ENCODE results near the gene SLC10A2.
"Not testable (repeated sequence)": the region's sequence is repeated elsewhere in the genome, so short reads cannot be mapped to it uniquely, and the experiment has no call there.

Gene SLC10A2, protein sequence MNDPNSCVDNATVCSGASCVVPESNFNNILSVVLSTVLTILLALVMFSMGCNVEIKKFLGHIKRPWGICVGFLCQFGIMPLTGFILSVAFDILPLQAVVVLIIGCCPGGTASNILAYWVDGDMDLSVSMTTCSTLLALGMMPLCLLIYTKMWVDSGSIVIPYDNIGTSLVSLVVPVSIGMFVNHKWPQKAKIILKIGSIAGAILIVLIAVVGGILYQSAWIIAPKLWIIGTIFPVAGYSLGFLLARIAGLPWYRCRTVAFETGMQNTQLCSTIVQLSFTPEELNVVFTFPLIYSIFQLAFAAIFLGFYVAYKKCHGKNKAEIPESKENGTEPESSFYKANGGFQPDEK

DNA sequence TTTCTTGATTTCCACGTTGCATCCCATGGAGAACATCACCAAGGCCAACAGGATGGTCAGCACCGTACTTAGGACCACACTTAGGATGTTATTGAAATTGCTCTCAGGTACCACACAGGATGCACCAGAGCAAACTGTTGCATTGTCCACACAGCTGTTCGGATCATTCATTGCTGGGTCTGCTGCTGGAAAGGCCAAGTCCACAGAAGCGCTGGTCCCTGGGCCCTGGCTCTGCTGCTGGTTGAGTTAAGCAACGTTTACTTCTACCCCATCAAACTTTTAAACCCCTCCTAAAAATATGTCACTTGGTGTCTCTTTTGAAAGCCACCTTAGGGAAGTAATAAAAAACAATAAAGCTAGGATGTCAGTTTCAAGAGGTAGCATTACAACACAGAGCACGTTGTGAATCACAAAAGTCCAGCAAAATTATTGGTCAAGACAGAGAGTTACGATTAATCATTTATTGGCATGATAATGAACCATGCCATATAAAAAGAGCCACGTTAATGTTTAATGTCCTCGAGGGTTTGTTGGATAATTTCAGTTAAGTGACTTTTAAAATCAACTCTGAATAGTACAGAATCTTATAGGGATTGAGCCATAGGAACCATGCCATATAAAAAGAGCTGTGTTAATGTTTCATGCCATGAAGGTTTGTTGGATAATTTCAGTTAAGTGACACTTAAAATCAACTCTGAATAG is at the start of gene SLC10A2:
Gene SLC10A2, minus strand, starts transcription at position 339 of the 702 bp plus-strand sequence. Its CDS starts 168 bp downstream, at position 171.
- DNase-seq = no peak

DNA sequence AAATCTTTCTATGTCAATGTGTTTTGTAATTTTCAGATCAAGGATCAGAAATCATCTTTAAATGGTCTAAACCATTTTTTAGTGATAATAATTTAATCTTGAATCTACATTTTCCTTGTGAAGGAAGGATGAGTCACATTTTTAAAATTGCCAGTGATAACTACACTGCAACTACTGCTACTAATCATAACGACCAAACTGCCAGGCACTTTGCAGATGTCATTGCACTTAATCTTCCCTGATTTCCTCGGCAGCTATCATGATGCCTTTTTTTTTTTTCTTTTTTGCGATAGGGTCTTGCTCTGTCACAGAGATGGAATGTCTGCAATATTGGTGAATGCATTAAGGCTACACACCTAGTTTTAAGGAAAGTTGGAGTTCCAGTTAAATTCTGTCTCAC is 41.4 kb upstream of the SLC10A2 start:
- DNase-seq = no peak

- no peak for DNase-seq
These were observed 38.1 kb upstream of the SLC10A2 start for GRCh38 chr13:103104340-103104739.

- DNase-seq = not testable (repeated sequence)
These were observed 37.2 kb upstream of the SLC10A2 start for GRCh38 chr13:103103456-103103855.

- no peak for DNase-seq
These were observed 36.3 kb upstream of the SLC10A2 start for GRCh38 chr13:103102482-103102881.

GRCh38 chr13:103101901-103102300 is 35.7 kb upstream of the SLC10A2 start:
- no peak for DNase-seq

DNA sequence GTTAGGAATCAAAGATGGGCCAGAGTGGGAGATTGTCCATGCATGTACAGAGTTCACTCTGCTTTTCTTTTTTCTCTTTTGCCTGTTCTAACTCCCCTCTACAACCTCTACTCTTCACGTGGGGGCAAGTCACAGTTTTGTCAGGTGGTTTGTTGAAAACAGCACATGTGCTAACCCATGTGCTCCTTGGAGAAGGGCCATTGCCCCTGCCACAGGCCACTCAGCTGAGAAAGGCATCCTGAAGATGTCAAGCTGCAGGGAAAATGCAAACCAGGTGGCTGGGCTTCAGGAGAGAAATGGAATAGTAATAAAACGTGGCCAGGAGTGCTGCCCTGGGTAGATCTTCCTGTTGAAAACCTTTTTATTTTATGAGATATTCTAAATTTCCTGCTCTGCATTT is 35.3 kb upstream of the SLC10A2 start:
- DNase-seq = no peak

DNA sequence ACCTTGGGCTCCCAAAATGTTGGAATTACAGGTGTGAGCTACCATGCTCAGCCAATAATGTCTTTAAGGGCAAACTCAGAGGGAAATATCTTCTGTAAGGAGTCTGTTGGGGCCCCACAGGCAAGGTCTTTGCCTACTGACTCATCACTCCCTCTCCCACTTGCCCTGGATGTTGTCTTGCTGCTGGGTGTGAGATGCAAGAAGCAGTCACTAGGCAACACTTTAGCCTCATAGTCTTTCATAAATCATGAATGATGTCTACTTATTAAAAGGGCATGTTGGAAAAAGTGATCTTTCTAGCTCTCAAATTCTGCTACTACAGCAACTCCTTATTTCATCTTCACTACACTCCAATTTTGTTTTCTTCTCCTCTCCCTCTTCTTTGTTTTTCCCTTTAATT is 34.6 kb upstream of the SLC10A2 start:
- no peak for DNase-seq

GRCh38 chr13:103099722-103100293 is 33.6 kb upstream of the SLC10A2 start:
- DNase-seq = no peak

GRCh38 chr13:103098535-103098934 is 32.3 kb upstream of the SLC10A2 start:
- no peak for DNase-seq

- no peak for DNase-seq
These were observed 31.2 kb upstream of the SLC10A2 start for GRCh38 chr13:103097366-103097928.

GRCh38 chr13:103093649-103094048 is 27.4 kb upstream of the SLC10A2 start:
- not testable (repeated sequence) for DNase-seq

- DNase-seq = no peak
These were observed 21.1 kb upstream of the SLC10A2 start for GRCh38 chr13:103087275-103087674.

DNA sequence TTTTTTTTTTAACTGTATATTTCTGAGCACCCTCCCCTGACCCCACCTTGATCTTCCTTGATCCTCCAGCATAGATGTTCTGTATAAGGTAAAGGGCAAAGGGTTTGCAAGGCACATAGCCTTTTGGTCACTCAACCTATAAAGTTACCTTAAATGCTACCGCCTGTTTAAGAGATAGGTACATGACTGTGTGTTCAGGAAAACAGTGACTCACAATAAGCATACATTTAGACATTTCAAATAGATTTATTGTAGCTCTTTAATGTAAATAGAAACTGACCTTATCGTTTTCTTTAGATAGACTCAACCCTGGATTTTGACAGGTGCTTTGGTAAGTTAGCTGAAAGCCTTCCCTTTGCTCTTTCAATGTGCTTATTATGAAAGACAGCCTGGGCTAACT is 15.2 kb upstream of the SLC10A2 start:
- DNase-seq = no peak

DNA sequence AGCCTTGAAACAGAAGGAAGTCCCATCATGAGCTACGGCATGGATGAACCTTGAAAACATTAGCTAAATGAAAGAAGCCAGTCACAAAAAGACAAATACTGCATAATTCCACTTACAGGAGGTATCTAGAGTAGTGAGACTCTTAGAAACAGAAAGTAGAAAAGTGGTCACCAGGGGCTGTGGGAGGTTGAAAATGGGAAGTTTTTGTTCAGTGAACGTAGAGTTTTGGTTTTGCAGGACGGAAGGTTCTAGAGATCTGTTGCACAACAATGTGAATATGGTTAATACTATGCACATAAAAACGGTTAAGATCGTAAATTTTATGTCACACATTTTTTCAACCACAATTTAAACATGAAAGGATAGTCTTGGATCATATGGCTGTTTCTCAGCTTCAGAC is 11.9 kb upstream of the SLC10A2 start:
- DNase-seq = no peak

DNA sequence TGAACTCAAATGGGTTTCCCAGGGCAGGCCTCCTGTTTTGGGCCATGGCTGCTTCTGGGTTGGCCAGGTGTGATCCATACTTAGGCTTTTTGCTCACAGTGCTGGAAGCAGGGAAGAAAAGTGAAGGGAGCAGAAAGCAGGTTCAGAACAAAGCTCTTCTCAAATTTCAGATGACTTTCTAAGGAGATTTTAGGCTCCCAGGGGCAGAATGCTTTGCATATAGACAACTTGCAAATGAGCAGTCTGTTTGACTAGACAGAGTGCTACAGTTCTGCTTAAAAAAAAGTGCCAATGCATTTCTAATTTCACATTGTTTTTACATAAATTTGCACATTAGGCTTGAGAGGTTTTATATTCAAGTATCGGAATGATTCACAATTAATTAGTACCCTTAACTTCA is 2.6 kb upstream of the SLC10A2 start:
- DNase-seq = no peak

DNA sequence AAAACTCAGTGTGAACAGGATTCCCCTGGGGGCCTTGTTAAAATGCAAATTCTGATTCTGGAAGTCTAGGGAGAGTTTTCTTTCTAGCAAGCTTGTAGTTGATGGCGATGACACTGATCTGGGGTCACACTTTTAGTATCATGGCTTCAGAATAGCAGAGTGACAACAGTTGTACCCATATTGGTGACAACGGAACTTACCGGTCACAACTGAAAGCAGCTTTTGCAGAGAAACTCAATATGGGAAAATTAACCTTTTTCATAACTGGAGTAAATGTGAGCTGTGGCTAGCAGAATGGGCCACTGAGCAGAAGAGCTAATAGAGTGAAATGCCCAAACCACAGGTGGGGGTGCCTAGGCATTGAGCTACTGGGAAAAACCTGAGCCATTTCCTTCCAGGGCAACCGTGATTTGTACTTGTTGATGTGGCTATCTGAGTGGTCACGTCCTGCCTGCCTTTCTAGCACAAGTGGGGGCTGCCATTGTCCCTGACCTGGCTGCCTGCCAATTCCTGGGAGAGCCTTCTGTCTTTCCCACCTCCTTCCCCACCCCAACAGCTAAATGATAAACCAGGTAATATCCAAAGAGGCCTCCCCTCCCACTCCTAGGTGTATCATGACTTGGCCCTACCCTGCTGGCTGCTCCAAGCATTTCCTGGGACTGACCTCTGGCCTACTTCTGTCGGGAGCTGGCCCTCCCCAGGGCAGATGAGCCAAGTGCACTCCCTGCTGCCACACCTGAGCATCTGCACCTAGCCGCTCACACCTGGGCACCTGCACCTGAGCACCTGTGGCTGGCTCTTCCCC is 1.7 kb upstream of the SLC10A2 start:
- no peak for DNase-seq

GRCh38 chr13:103066781-103067345 is 646 bp upstream of the SLC10A2 start:
- no peak for DNase-seq

DNA sequence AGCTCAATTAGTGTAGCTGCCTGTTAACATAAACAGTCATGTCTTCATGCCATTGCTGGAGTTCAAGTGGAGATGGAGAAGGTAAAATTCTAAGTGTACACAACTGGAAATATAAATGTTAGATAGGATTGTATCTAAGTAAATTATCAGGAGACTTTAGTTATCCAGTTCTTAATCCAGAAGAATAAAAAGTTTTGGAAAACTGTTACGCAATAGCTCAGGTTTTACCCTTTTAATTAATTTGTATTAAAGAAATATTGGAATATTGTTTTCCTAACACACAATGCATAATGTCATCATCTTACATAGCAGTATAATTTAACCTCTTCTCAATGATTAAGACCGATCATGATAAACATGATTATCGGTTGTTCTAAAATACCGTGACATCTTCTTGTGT is 2.8 kb downstream of the SLC10A2 start:
- no peak for DNase-seq

GRCh38 chr13:103062079-103062478 is 4.1 kb downstream of the SLC10A2 start:
- no peak for DNase-seq

DNA sequence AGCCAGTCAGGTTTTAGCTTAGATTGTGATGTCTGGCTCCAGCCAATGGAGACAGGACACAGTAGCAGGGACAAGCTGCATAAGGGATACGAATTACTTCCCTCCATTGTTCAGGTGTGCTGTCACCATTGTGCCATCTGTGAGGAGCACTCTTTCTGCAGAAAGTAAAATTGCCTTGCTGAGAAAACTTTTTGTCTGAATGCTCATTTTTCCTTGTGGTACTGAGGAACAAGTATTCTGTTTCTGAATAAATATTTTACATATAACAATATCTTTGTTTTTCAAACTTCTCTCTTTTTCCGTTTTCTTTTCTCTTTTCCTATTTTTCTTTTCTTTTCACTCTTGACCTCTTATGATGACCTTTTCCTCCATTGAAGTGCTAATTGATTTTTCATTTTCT is 10.2 kb downstream of the SLC10A2 start:
- DNase-seq = no peak

DNA sequence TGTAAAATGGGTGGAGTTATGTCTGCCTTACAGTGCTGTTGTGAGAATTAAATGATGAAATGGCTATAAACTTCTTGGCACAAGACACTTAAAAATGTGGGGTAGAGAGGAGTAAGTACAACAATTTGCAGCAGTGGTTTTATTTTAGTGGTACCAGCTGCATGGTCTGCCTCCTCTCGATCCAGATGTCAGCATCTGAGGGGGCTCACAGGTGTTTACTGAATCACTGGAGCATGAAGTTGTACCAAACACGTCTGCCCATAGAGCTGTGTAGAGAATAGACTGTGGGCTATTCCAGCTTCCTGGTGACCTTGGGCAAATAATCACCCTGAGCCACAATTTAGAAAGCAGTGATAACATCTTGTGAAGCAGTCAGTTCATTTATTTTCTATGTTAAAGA is 11.1 kb downstream of the SLC10A2 start:
- no peak for DNase-seq

DNA sequence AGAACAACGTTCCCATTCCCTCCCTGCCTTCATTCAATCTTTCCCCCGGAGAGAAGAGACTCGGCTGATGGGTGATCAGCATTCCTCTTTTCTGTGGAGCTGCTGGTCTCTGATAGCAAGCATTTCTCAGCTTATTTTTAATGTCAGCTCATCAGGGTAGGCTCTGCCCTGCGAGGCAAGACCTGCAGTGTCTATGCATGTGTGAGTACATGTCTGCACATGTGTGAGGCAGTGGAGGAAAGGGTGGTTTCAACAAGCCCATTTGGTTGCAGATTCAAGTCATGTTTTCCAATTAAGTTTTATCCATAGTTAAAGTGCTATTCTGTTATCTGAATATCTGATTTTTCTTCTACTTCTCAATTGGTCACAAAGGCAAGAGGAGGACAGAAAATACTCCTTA is 19.5 kb downstream of the SLC10A2 start:
- DNase-seq = no peak
